ENCODE measurements around the gene PLEKHM2.
A peak's percentile ranks its signal among the peaks of the same experiment; 100 is the strongest.
"Not testable (repeated sequence)": the region's sequence is repeated elsewhere in the genome, so short reads cannot be mapped to it uniquely, and the experiment has no call there.

Gene PLEKHM2

DNA sequence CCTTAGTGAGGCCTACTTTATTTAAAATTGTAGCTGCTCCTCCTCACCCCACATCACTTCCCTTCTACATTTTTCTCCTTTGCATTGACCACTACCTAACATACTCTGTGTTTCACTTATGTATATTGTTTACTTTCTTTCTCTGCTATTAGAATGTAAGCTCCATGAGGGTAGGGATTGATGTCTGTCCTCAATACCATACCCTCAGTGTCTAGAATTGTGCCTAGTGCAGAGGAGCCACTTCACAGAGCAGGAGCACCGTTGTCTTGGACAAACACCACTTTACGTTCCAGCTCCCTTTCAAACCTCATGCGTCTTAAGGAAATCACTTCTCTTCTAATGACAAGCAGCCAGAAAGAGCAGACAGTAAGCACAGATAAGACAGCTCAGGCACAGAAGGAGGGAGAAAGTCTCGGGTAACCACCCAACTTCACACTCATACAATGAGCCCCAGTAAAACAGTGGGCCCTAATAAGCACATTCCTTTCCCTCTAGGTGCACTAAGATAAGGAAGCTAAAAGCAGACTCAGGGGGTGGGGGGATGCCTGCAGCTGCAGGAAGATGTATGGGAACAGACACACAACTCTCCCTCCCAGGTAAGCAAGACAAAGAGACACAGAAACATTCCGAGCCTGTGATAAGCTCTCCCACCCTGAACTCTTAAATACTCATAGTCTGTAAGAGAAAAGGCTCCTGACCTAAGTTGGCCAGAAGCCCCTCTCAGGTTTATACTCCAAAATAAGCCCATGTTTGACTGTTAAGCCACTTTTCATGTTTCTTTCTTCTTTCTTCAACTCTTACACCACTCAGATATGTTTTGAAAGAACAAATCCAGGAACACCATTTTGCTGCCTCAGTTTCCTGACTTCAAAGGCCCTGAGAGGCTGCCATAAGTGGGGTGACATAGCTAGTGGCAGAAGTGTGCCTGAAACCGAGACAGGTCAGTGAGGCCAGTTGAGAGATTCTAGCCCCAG, 7.1 kb upstream of the PLEKHM2 start:
- no peak for DNase-seq

DNA sequence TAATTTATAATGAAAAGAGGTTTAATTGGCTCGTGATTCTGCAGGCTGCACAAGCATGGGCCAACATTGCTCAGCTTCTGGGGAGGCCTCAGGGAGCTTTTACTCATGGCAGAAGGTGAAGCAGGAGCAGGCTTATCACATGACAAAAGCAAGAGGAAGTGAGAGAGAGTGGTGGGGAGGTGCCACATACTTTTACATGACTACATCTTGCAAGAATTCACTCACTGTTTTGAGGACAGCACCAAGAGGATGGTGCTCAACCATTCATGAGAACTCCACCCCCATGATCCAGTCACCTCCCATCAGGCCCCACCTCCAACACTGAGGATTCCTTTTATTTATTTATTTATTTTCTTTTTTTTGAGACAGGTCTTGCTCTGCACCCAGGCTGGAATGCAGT, 5.5 kb upstream of the PLEKHM2 start:
- DNase-seq: peak in 1 of 5 experiments; percentile 61

DNA sequence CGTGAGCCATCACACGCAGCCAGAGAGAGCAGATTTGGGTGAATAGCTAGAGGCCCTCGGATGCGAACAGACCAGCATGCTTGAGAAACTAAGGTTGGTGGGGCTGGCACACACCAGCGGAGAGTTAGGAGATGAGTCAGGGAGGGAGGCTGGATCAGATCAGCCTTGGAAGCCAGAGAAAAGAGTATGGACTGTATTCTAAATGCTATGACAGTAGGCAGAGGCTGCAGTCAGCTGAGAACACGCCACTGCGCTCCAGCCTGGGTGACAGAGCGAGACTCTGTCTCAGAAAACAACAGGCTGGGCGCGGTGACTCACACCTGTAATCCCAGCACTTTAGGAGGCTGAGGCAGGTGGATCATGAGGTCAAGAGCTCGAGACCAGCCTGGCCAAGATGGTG, 4.0 kb upstream of the PLEKHM2 start:
- DNase-seq: no peak

DNA sequence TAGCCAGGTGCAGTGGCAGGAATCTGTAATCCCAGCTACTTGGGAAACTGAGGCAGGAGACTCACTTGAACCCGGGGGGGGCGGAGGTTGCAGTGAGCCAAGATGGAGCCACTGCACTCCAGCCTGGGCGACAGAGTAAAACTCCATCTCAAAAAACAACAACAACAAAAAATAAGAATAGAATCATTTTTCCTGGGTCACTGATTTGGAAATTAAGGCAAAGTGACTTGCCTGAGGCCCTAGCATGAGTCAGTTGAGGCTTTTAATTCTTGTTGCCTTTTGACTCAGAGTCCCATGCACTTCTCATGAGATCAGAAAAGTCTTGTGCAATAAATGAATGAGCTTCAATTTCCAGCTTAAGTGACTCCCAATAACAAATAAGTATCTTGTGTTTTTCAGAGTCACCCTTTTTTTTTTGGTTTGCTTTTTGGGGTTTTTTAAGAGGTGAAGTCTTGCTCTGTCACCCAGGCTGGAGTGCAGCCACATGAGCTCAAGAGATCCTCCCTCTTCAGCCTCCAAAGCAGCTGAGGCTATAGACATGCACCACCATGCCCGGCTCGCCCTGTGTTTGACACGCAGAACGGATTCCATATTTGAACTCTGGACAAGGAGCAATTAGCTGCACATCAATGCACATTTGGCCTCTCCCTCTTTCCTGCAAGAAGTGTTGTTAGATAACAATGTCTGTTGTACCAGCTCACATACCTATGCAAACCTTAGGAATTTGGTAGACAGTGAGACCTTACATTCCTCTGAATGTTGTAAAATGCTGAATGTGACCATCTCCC, 3.4 kb upstream of the PLEKHM2 start:
- peak in 1 of 5 experiments; percentile 51 for DNase-seq

DNA sequence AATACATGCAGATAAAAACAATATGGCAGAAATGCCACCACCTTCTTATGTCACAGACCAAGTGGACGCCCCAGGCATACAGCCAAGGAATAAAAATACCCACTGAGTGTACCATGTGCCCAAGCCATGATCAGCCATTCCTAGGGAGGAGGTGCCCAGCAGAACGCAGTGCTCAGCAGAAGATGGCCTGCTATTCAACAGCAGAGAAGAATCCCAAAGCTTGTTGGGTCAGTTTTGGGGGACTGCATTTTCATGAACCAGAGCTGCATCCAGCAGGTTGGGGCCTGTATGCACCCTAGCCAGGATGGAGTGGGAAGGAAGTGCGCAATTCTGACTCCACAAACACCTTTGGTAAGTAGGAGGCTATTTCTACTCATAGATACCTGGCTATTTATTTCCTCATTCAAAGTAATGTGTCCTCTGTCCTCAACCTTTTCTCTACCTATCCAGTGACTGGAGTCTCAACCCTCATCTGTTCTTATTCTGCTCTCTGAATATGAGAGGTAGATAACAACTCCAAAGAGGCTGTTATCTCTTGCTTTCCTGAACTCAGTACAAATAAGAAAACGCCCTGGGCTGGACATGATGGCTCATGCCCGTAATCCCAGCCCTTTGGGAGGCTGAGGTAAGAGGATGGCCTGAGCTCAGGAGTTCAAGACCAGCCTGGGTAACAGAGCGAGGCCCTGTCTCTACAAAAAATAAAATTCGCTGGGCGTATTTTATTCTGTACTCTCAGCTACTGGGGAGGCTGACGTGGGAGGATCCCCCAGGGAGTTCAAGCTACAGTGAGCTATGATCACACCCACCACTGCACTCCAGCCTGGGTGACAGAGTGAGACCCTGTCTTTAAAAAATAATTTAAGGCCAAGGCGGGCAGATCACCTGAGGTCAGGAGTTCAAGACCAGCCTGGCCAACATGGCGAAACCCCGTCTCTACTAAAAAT, 2.5 kb upstream of the PLEKHM2 start:
- DNase-seq: no peak

DNA sequence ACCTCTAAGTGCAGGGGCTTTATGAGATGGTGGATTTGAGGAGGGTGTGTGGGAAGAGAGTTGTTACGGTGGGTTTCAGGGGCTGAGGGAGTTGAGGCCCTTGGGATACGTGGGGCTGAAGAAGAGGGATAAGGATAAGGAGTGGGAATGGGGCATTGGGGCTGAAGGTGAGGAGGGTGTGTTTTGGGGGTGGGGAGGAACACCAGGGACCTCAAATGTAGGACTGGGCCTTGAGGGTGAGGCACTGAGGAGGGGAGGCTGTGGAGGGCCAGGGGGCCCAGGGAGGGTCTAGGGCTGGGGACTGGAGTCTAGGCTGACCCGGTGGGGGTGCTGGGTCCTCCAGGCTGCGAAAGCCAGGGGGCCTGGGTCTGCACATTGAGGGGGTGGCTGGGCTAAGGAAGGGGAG, 1.2 kb upstream of the PLEKHM2 start:
- DNase-seq: no peak

DNA sequence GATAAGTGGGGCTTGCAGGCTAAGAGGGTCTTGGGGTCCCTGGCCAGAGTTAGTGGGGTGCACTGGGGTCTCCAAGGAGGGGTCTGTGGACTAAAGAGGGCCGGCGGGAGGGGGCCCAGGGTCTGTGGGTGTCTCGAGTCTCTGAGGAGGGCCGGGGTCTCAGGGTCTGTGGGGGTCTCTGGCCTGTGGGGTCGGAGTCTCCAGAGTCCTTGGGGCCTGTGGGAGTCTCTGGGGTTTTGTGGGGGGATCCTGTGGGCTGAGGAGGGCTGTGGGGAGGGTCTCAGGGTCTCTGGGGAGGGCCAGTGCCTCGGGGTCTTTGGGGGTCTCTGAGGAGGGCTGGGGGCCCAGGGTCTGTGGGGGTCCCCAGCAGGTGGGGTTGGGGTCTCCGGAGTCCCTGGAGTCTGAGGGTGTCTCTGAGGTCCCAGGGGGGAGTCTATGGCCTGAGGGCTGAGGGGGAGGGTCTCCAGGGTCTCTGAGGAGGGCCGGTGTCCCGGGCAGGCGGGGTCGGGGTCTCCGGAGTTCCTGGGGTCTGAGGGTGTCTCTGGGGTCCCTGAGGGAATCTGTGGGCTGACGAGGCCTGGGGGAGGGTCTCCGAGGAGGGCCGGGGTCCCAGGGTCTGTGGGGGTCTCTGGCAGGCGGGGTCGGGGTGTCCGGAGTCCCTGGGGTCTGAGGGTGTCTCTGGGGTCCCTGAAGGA, 628 bp upstream of the PLEKHM2 start:
- DNase-seq: no peak

DNA sequence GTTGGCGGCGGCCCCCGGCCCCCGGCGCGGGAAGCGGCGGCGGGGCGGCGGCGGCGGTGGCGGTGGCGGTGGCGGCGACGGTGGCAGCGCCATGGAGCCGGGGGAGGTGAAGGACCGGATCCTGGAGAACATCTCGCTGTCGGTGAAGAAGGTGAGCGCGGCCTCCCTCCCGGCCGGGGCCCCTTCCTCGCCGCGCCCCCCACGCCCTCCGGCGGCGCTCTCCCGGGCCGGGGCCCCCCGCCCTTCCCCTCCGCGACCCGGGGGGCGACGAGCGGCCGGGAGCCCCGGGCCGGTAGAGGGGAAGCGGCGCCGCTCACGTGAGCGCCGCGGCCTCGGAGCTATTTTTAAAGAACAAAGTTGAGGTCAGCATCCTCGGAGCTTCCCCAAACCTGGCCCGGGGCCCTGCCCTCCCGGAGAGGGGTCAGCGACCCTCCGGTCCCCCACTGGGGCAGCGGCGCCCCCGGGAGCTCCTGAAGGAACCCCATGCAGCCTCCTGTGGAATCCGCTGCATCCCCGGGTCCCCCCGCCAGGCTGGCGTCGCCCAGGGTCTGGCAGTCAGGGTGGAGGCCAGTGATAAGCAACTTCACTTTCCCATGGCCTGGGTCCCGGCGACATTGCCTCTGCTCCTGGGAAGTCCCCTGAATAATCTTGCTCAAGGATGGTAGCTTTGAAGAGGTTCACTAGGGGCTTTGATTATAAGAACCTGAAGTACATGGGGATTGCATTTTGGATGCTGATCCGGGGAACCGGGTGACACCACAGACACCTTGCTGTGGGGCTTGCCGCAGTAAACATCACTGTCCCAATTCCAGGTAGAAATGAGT, 560 bp downstream of the PLEKHM2 start:
- DNase-seq: peak in 3 of 5 experiments; percentile 17 to 56 (median 43)

DNA sequence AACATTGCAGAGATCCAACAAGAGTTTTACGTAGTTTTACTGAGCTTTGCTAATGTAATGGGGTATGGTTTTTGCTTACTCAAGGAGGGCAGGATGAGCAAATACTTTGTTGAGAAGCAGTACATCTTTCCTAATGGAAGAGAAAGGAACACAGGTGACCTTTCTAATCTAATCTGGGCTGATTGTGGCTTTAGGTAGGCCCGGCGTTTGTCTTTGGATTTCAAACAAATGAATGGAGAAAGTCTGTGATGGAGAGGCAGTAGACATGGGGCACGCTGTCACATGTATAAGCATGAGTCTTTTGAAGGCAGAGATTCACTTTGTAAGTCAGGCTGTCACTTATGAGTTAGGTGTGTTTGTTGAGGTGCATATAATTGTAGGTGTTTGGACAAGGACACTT, 1.7 kb downstream of the PLEKHM2 start:
- no peak for DNase-seq

DNA sequence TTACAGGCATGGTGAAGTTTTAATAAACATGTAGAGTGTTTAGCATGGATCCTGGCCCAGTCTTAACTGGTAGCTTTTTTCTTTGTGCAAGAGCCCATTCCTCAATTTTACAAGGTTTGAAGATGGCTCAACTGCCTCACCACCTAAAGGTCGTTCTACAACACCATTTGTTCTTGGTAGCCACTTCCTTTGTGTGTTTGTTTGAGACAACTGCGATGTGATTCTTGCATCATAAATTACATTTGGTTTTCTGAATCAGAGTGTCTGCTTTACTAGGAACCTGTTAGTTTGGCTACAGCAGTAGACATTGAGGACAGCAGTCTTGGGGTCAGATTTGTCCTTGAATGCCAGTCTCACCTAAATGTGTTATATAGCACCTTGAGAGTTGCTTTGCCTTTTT, 3.3 kb downstream of the PLEKHM2 start:
- peak in 1 of 5 experiments; percentile 14 for DNase-seq

DNA sequence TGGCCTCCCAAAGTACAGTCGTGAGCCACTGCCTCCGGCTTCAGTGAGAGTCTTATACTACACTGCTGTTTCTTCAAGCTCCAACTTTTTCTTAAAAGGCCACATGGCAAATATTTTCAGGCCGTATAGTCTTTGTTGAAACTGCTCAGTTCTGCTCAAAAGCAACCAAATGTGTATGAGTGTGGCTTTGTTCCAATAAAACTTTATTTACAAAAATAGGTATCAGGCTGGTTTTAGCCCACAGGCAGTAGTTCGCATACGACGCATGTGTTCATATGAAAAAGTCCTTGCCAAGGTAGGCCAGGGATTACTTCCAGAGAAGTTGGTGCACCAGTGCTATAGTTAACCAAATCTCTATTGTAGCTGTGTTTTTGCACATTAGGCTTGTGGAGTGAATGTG, 6.2 kb downstream of the PLEKHM2 start:
- DNase-seq: no peak

DNA sequence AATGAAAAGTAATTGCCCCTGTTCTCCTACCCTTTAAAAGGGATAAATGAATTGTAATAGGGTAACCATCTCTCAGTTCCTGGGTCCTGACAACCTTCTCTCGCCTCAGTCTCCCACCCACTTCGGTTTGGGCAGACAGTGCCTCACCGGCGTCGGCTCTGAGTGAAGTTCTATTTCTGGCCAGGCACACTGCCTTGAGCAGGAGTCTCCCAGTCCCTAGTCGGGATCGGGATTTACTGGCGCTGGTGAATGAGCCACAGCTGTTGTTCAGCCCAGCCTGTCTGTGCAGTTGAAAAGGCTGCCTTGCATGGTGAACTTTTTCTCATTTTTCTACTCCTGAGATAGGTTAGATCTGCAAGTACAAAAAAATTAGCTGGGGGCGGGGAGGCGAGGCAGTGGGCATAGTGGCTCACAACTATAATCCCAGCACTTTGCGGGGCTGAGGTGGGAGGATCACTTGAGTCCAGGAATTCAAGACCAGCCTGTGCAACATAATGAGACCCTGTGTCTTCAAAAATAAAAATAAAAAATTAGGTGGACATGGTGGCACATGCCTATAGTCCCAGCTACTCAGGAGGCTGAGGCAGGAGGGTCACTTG, 7.4 kb downstream of the PLEKHM2 start:
- no peak for DNase-seq

DNA sequence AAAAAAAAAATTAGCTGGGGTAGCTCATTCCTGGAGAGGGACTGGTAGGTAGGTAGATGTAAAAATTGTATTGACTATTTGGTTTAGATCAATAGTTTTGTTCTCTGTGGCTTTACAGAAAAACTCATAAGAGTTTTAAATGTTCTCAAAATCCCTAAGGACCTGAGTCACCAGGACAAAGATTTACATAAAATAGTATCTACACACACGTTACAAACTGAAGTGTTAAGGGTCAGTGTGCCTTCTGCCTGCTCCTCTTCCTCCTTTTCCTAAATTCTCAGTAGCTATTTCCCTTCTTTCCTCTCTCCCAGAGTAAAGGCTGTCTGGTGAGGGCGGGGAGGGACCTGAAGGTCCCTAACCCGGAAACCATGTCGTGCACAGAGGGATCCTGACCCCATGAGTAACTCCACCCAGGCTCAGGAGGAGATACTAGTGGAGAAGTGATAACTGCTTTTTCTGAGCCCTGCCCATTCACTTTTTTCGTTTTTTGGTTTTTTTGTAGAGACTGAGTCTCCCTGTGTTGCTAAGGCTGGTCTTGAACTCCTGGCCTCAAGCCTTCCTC, 8.1 kb downstream of the PLEKHM2 start:
- no peak for DNase-seq

DNA sequence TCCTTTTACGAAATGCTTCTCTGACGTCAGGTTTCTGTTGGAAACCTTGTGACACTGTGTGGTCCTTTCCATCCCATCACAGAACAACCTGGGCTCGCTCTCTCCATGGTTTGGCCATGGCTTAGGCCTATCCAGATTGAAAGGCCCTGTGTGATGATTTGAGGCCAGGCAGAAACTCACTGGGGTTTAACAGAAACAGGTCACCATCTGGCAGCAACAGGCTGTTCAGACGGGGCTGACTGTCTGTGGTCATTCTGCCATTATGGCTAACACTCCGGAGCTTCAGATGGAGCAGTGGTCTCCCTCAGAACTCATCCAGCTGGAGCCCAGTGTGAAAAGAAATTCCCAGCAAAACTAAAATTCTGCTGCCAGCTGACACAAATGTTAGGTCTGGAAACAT, 9.3 kb downstream of the PLEKHM2 start:
- DNase-seq: no peak

DNA sequence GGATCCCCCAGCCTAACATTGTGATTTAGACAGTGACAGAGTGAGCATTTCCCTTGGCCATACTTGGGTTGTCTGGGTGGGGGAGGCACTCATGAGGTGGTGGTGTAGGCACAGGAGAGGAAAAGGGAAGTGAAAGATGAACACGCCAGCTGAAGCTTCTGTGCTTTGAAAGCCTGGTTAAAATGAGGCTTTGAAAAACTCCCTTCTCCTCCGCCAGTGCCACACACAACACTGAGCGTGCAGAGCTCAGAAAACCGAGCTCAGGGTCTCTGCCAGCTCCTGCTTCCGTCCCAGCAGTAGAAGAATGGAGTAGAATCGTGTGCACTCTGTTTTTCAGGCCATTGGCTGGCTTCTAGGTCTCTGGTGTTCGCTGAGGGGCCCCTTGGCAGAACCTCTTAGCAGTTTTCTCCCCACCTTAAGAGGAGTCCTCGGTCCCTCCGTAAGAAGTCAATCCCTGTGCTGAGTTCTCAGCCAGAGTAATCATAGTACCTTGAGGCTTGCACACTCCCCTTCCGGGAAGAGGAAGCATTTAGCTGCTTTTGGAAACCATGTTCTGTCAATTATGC, 12.9 kb downstream of the PLEKHM2 start:
- DNase-seq: peak in 2 of 5 experiments; percentile 1 to 72

DNA sequence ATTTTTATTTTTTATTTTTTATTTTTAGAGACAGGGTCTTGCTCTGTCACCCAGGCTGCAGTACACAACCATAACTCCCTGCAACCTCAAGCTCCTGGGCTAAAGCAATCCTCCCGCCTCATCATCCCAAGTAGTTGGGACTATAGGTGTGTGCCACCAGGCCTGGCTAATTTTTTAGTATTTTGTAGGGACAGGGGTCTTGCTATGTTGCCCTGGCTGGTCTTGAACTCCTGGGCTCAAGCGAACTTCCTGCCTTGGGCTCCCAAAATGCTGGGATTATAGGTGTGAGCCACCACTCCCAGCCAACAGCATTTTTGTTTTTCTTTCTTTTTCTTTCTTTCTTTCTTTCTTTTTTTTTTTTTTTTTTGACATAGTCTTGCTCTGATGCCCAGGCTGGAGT, 14.1 kb downstream of the PLEKHM2 start:
- DNase-seq: no peak

DNA sequence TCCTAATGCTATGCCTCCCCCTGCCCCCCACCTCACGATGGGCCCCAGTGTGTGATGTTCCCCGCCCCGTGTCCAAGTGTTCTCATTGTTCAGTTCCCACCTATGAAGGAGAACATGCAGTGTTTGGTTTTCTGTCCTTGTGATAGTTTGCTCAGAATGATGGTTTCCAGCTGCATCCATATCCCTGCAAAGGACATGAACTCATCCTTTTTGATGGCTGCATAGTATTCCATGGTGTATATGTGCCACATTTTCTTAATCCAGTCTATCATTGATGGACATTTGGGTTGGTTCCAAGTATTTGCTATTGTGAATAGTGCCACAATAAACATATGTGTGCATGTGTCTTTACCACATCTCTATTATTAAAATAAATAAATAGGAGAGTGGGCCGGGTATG, 15.2 kb downstream of the PLEKHM2 start:
- DNase-seq: not testable (repeated sequence)

DNA sequence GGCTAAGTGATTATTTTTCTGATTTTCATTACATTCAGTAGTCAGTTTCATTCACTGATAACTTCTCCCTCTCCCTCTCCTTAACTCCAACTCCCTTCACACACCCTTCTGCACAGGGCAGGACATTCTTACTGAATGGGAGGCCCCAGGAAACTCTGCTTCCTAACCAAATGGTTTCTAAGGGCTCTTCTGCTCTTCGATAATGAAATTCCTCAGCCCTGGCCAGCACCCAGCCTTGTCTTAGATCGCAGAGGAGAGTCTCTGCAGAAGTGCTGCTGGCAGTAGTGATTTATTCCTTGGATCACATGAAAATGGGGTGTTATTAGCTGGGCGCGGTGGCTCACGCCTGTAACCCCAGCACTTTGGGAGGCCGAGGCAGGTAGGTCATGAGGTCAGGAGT, 16.4 kb downstream of the PLEKHM2 start:
- no peak for DNase-seq

DNA sequence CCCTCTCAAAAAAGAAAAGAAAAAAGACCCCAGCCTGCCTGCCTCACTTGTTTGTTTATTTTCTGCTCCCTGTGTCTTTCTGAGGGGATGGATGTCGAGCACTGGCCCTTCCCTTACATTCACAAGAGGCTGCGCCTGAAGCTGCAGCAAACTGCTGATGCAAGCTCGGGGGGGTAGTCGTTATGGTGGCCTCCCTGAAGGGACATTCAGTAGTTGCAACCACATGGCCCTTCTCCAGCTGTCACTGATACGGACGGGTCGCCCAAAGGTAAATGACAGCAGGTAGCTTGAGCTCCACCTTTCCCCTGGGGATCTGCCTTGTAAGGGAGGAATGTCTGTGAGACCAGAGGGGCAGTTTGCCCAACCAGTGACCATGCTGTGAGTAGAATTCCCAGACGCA, 17.7 kb downstream of the PLEKHM2 start:
- no peak for DNase-seq

Measured in T-helper 2 cell (primary cell).